Stimulated activated CD4-positive, alpha-beta T cell treated with anti-CD3 and anti-CD28 coated beads, Interleukin-1b, Interleukin-23, amount 100 ng/mL, for 48 hours (primary cell): ENCODE results near the gene ZNF362.
"Not testable (repeated sequence)": the region's sequence is repeated elsewhere in the genome, so short reads cannot be mapped to it uniquely, and the experiment has no call there.

Source experiments
- DNase-seq: peaks from one replicate; pipeline ENCODE4 v3.0.0-alpha.2; 2020

The ZNF362 gene

DNA sequence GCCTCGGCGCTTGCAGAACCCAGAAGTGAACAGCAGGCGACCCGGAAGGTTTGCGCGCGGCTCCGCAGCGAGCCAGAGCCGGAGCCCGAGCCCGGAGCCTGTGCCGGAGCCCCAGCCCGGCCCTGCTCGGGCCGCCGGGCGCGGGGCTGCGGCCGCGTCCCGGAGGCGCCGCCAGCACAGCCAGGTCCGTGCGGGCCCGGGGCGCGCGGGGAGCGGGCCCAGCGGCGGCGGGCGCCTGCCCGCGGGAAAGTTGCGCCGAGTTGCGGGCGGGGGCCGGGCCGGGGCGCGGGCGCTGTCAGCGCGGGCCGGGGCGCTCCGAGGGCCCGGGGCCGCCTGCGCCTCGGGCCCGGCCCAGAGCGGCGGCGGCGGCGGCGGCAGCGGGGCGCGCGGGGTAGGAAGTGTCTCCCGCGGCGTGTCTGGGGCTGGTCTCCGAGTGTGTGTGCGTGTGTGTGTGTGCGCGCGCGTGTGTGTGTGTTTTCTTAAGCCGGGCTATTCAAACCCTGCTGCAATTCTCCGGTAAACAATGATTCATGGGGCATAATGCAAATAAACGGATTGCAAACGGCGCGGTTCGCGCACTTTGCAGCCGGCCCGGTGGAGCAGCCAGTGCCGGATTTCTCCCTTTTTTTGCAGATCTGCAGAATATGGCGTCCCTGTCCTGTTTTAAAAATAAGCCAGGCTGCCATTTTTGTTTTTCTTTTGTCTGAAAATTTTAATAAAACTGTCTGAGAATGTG is at the start of gene ZNF362:
Gene ZNF362, plus strand, starts transcription at position 22 of the 736 bp plus-strand sequence. CDS start 14,083 bp downstream, outside the sequence.
- peak; percentile 74 for DNase-seq

DNA sequence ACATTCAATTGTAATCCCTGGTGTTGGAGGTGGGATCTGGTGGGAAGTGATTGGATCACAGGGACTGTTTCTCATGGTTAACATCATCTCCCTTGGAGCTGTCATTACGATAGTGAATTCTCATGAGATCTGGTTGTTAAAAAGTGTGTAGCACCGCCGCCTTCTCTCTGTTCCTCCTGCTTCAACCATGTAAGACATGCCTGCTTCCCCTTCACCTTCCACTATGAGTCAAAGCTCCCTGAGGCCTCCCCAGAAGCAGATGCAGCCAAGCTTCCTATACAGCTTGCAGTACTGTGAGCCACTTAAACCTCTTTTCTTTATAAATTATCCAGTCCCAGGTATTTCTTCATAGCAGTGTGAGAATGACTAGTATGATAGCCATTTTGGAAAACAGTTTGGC is 44.3 kb upstream of the ZNF362 start:
- no peak for DNase-seq

DNA sequence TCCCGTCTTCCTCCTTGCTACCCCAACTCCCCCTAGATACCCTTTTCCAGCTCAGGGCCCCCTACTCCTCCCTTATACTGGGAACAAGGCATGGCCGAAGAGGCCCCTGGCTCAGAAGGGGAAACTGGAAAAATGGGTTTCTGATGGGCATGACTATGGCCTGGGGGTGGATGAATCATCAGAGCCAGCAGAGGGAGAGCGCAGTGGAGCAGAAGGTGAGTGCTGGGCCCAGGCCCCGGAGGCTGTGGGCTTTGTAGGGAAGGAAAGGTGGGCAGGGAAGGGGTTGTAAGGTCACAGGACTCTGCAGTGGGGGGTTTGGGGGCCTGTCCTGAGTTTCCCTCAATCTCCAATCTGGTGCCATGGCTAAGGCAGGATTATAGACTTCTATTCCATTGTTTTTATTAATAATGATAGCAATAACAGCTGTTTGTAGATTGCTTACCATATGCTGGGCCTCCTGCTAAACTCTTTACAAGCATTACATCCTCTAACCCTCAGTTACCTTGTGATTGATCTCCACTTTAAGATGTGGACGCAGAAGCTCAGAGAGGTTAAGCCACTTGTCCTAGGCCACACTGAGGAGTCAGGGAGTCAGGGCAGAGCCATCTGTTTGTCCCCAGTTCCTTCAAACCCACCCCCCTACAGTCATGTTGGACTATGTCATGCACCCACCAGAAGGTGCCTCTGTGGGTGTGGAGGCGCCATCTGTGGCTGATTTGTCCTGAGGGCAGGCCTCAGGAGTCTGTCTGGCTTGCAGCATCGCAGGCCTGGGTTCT is 36.2 kb upstream of the ZNF362 start:
- DNase-seq = no peak

DNA sequence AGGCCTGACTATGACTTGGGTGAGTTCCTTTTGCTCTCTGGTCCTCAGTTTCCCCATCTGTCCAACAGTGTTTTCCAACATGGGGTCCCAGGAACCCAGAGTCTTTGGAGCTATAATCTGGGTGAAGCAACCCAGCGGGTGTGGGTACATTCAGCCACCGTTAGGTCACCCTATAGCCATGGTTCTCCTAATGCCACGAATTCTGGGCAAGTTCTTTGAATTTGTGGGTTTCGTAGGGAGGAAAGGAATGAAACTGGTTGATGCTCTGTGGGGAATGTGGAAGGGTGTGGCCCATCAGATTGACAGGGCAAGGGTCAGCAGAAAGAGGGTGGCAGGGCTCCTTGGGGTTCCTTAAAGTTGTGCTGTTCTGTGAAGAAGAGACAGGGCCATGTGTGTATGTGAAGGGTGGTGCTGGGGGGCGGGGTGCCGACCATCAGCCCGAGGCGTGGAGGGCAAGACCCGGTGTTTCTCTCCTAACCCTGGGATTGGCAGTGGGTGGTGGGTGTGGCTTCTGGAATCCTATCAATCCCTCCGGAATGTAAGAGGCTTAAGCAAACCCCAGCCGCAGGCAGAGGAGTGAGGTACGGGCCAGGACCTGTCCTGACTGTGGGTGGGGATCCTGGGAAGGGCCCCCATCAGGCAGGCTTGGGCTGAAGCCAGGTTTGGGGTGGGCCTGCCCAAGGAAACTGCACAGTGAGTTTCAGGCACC is 35.5 kb upstream of the ZNF362 start:
- DNase-seq = no peak

DNA sequence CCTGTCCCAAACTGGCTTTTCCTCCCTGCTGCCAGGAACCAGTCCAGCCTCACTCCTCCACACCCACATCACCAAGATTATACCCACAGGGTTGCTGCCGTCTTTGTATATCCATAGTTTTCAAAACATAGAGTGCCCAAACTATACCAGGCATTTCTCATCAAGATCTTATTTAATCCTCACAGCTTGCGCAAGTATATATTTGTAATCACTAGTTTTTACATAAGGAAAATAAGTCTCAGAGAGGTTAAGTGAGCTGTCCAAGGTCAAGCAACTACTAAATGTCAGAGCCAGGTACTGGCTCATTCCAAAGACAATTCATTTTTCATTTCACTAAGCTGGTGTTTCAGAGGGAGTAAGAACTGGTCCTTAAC is 34.9 kb upstream of the ZNF362 start:
- DNase-seq = no peak

DNA sequence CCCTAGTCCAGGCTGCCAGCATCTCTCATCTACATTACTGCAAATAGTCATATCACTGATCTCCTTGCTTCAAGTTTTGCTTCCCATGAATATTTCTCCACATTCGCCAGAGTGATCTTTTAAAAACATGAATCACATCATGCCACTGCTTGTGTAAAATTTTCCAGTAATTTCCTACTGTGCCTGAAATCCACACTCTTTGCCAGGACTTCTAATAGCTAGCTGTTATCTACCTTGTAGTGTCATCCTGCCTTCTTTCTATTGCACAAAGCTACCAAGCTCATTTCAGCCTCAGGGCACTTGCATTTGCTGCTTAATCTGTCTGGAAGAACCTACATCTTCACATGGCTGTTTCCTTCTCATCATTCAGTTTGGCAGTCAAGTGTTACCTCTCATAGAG is 33.9 kb upstream of the ZNF362 start:
- DNase-seq = no peak

DNA sequence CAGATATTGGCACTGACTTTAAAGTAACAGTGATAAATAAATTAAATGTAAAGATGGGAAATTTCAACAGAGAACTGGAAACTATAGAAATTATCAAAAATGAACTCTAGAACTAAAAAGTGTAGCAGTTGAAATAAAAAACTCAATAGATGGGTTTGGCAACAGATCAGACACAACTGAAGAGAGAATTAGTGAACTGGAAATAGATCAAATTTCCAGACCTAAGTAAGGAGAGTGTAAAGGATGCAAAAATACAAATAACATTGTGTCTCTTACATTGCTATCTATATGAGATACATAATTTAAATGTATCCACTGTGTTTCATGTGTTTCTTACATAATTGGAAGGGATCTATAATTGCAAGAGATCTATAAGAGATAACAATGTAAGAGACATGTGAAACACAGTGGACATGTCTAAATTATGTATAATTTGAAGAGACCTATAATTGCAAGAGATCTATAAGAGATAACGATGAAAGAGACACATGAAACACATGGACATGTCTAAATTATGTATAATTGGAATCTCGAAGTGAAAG is 32.1 kb upstream of the ZNF362 start:
- no peak for DNase-seq

- DNase-seq = no peak
These were observed 30.7 kb upstream of the ZNF362 start for GRCh38 chr1:33225586-33225985.

DNA sequence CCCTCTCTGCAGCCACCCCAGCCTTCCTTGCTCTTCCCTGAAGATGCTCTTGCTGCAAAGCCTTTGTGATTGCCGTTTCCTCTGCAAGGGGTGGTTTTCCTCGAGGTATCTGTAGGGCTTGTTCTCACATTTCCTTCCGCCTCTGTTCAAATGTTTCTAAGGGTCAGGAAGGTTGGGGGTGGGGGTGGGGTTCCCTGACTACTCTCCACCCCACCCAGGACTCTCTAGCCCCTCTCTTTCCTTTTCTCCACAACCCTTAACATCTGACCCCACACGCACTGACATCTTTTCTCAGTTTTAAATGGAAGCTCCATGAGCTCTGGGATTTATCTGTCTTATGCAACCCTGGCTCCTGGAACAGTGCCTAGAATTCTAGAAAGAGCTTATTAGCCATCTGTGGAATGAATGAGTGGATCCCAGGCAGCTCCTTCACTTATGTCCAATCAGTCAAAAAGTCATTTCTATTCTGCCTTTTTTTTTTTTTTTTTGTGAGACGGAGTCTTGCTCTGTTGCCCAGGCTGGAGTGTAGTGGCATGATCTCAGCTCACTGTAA is 27.3 kb upstream of the ZNF362 start:
- DNase-seq = no peak

DNA sequence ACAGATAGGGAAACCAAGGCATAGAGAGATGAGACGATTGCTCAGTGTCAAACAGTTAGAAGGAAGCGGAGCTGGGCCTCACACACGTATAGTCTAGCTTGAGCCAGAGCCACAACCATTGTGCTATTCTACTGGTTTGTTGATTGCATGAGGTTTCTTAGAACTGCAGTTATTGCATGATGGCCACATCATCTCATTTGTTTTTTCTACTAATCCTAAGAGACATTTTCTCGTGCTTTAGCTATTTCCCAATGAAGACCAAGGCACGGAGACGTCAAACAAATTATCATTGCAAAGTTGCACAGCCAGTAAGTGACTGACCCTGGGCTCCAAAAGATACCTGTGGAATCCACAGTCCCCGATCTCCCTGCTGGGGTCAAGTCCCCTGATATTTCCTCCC is 25.1 kb upstream of the ZNF362 start:
- no peak for DNase-seq

DNA sequence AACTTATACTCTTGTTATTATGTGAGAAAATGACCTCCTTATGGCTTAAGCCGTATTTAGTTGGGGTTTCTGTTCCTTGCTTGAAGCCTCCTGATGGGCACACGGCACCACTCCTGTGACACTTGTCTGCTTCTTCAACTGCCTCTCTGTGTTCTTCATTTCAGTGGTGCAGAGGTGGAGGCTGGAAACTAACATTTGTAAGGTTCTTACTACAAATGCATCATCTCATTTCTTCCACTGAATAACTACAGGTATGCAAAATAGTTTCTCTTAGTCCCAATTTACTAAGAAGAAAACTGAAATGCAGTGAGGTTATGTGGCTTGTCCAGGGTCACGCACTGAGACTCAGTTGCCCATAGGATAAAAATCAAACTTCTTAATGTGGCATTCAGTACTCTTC is 23.6 kb upstream of the ZNF362 start:
- no peak for DNase-seq

- no peak for DNase-seq
These were observed 22.2 kb upstream of the ZNF362 start for GRCh38 chr1:33234131-33234530.

DNA sequence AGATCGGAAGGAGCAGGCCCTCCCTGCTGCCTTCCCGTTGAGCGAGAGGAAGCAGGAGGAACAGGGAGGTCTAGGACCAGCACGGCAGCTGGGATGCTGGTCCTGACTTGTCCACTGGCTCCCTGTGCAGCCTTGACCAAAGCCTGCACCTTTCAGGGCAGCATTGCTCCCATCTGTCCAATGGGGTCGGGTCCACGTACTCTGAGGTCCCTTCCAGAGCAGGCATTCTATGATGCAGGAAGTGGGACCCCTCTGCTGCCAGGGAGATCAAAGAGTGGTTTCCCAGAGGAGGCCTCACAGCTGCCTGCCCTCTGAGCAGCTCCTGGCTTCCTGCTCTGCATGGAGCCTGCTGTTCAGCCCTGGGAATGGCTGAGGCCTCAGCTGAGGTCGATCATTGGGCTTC is 21.7 kb upstream of the ZNF362 start:
- no peak for DNase-seq

DNA sequence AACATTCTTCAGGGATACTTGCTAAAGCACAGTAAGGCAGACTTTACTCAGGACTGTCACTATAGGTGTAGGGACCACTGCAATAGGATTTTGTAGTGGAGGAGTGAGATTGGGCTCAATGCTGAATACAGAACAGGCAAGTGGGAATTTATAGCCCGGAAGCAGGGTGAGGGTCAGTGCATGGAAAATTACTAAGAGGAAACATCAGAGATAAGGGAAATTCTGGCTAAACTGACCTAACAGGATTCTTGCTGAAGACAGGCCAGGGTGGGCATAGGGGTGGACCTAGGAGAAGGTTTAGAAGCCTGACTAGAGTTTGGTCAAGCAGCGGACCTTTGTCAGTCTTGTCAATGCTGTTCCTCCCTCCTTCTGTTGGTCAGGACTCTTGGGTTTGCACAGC is 20.8 kb upstream of the ZNF362 start:
- no peak for DNase-seq

DNA sequence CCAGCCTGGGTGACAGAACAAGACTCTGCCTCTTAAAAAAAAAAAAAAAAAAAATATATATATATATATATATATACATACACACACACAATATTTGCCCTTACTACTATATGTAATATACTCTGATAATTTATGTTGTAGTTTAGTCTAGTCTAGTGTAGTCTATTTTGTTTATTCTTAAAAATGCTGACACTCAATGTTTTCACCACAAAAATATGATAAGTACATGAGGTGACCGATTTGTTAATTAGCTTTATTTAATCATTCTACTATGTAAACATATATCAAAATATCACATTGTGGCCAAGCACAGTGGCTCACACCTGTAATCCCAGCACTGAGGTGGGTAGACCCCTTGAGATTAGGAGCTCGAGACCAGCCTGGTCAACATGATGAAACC is 19.8 kb upstream of the ZNF362 start:
- DNase-seq = no peak

DNA sequence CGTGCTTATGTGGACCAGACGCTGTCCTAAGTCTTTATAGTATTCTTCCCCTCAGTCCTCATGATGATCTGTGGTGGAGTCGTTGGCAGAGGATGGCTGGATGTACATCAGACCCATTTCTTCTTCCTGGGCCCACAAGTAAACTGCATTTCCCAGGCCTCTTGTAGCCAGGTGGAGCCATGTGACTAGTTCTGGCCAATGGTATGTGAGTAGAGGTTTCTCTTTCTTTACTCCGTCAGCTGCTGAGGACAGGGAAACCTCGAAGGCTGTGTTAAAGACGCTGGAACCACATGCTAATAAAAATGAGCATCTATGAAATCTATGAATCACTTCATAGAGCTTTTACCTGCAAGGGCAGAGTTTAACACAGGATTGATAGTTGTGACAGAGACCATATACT is 18.7 kb upstream of the ZNF362 start:
- DNase-seq = no peak

DNA sequence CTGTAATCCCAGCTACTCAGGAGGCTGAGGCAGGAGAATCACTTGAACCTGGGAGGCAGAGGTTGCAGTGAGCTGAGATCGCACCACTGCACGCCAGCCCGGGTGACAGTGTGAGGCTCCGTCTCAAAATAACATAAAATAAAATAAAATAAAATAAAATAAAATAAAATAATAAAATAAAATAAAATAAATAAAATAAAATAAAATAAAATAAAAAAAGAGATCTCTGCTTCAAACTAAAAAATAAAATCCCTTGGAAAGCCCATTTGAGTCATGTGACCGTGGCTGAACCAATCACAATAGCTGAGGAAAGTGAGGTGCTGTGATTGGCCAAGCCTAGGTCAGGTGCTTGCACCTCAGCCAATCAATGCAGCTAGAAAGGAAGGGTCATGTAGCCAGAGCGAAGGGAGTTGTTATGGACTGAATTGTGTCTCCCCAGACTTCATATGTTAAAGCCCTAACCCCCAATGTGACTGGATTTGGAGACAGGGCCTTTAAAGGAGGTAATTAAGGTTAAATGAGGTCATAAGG is 18.0 kb upstream of the ZNF362 start:
- not testable (repeated sequence) for DNase-seq

DNA sequence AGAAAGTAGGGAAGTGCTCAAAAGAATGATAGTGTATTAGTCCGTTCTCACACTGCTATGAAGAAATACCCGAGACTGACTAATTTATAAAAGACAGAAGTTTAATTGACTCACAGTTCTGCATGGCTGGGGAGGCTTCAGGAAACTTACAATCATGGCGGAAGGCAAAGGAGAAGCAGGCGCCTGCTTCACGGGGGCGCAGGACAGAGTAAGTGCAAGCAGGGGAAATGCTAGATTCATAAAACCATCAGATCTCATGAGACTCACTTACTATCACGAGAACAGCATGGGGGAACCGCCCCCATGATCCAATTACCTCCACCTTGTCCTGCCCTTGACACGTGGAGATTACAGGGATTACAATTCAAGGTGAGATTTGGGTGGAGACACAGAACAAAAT is 16.9 kb upstream of the ZNF362 start:
- not testable (repeated sequence) for DNase-seq

GRCh38 chr1:33241866-33242265 is 14.4 kb upstream of the ZNF362 start:
- DNase-seq = no peak

GRCh38 chr1:33242652-33243051 is 13.6 kb upstream of the ZNF362 start:
- no peak for DNase-seq

- DNase-seq = no peak
These were observed 12.0 kb upstream of the ZNF362 start for GRCh38 chr1:33244143-33244808.

DNA sequence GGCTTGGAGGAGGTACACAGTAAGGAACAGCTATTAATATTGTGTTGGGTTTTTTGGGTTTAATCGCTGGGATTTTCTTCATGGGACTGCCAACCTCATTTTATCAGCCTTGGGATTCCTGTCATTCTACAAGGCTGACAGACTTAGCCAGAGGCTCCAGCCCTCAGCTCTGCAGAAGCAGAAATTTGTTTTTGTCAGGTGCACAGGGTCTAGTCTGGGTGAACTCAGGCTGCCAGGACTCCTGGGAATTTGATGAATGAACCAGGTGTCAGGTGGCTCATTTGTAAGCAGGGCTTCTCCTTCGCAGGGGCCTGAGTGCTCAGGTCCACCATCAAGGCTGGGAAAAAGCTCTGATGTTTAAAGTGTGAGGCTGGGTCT is 11.5 kb upstream of the ZNF362 start:
- no peak for DNase-seq

DNA sequence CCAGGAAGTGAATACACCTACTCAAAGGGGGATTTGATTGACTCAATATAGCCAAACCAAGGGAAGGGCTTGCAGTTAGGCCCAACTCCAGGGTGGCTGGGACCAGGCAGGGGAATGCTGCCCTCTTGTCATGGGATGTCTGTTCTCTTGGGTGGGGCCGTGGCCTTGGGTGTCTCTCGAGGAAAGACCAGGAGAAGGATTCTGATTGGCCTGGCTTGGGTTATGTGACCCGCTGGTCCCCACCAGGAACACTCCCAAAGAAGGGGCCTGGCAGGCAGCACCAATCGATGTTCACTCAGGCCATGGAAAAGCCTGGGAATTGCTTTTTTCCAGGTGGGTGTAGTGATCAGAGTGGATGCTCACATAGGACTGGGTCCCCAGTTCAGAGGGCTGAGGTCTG is 10.1 kb upstream of the ZNF362 start:
- no peak for DNase-seq
